Measurements from ENCODE around the gene CBLB. TPM values are rescaled to one million over a fixed set of nuclear protein-coding genes. Genes with fewer than 3 reads are reported as not detected.
A peak's percentile ranks its signal among the peaks of the same experiment; 100 is the strongest.

Gene CBLB
- total RNA-seq (100 to 1,000 TPM in 1 of 7 donors, 10 to 100 TPM in 6; 65.4 to 138 (median 79.2) TPM), polyA plus RNA-seq (10 to 100 TPM; 13.8 to 19.5 (median 14.7) TPM)
- long read RNA-seq, donor 1, full-length matches to known transcripts = 6 of 6 reads
- long read RNA-seq, donor 1, partial matches to known transcripts = 0 of 6 reads
- long read RNA-seq, donor 1, other reads (novel, unspliced or antisense) = 0 of 6 reads
- long read RNA-seq, donor 2 = 0 reads

GRCh38 chr3:105868742-105869530 lies at the start of gene CBLB:
TSS of gene CBLB (minus strand) at chr3:105869012. CDS start at chr3:105867577, 1,435 bp downstream.
- no peaks in the 10 kb centered on the region for H3K27me3 ChIP-seq (replicated peaks in 1 of 7)
- peaks cover 0 to 18% (median 2%) of the 10 kb centered on the region in 6 donors for H3K36me3 ChIP-seq
- TF ChIP-seq POLR2A (IDR thresholded peaks at IDR 0.05) = peak in 2 of 3 donors; percentile 79 to 82
- peak in 2 of 11 experiments; percentile 34 to 43 for TF ChIP-seq CTCF (IDR thresholded peaks at IDR 0.05 in 8 of 11, conservative IDR thresholded peaks at IDR 0.05 in 3 of 11)
- peak; percentile 97 to 99 (median 97) for TF ChIP-seq POLR2AphosphoS5 (IDR thresholded peaks at IDR 0.05)
- peak within 1 kb of the TSS; percentile 64 to 93 (median 86) for H3K4me3 ChIP-seq
- 0 to 1% (median 0%) methylated on average over 57 to 68 of the region's 68 CpGs for WGBS, 5 donors
- intact Hi-C loops (cut with DNase I; ENCODE audit: low total_unique reads) = no loop called here
- DNase-seq = peak; percentile 95
- H3K27ac ChIP-seq = peak within 1 kb of the TSS; percentile 89 to 97 (median 96)
- H3K9me3 ChIP-seq = no peaks in the 10 kb centered on the region
- H3K4me1 ChIP-seq = peaks cover 9 to 67% (median 53%) of the 10 kb centered on the region in 6 donors

DNA sequence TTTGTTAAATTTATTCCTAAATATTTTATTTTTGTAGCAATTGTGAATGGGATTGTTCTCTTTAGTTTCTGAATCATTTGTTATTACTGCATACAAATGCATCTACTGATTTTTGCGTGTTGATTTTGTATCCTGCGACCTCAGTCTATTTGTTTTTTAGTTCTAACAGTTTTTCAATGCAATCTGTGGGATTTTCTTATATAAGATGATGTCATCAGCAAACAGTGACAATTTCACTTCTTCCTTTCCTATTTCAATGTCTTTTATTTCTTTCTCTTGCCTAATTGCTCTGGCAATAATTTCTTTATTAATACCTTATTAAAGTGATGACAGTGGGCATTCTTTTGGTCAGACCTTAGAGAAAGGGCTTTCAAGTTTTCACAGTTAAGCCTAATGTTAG lies 48.0 kb upstream of the CBLB start:
- TF ChIP-seq POLR2A (IDR thresholded peaks at IDR 0.05) (no peak), CTCF (IDR thresholded peaks at IDR 0.05 in 8 of 11, conservative IDR thresholded peaks at IDR 0.05 in 3 of 11) (no peak), POLR2AphosphoS5 (IDR thresholded peaks at IDR 0.05) (no peak)
- no peak for DNase-seq
- H3K4me3 ChIP-seq = no peak overlapping the region
- no peaks in the 10 kb centered on the region for H3K27me3 ChIP-seq (replicated peaks in 1 of 7)
- H3K27ac ChIP-seq = no peak overlapping the region
- peaks cover 0 to 37% (median 25%) of the 10 kb centered on the region in 8 donors for H3K9me3 ChIP-seq
- intact Hi-C loops (cut with DNase I; ENCODE audit: low total_unique reads) = no loop called here
- whole genome bisulfite sequencing, 5 donors = 91 to 97% (median 93%) methylated on average over 2 of the region's 2 CpGs
- no peaks in the 10 kb centered on the region for H3K36me3 ChIP-seq
- no peaks in the 10 kb centered on the region for H3K4me1 ChIP-seq

GRCh38 chr3:105915524-105915923 lies 46.7 kb upstream of the CBLB start:
- WGBS, 5 donors = 76 to 93% (median 89%) methylated on average over 2 of the region's 2 CpGs
- Histone ChIP-seq H3K36me3 (no peaks in the 10 kb centered on the region), H3K27ac (no peak overlapping the region), H3K4me3 (no peak overlapping the region), H3K4me1 (no peaks in the 10 kb centered on the region), H3K9me3 (peaks cover 0 to 35% (median 25%) of the 10 kb centered on the region in 8 donors), H3K27me3 (replicated peaks in 1 of 7) (no peaks in the 10 kb centered on the region)
- intact Hi-C loops (cut with DNase I; ENCODE audit: low total_unique reads) = no loop called here
- no peak for DNase-seq
- no peak for TF ChIP-seq POLR2AphosphoS5 (IDR thresholded peaks at IDR 0.05)
- TF ChIP-seq CTCF (IDR thresholded peaks at IDR 0.05 in 8 of 11, conservative IDR thresholded peaks at IDR 0.05 in 3 of 11) = no peak
- no peak for TF ChIP-seq POLR2A (IDR thresholded peaks at IDR 0.05)

- intact Hi-C loops (cut with DNase I; ENCODE audit: low total_unique reads) = no loop called here
- Histone ChIP-seq H3K9me3 (peaks cover 0 to 22% (median 19%) of the 10 kb centered on the region in 8 donors), H3K4me3 (no peak overlapping the region), H3K4me1 (no peaks in the 10 kb centered on the region), H3K36me3 (no peaks in the 10 kb centered on the region), H3K27ac (no peak overlapping the region), H3K27me3 (replicated peaks in 1 of 7) (no peaks in the 10 kb centered on the region)
- WGBS, 5 donors = 91 to 96% (median 94%) methylated on average over 7 of the region's 7 CpGs
- TF ChIP-seq POLR2AphosphoS5 (IDR thresholded peaks at IDR 0.05) (no peak), CTCF (IDR thresholded peaks at IDR 0.05 in 8 of 11, conservative IDR thresholded peaks at IDR 0.05 in 3 of 11) (no peak), POLR2A (IDR thresholded peaks at IDR 0.05) (no peak)
- DNase-seq = no peak
Measured at GRCh38 chr3:105913616-105914015, 44.8 kb upstream of the CBLB start.
